Activated naive CD4-positive, alpha-beta T cell treated with anti-CD3 and anti-CD28 coated beads, Interleukin-2, amount 10 ng/mL, durations not matched to agents 7 days and 5 days (primary cell): ENCODE measurements around the gene PAK6.

Experiments
- CTCF ChIA-PET: fragments of 350-600 bp; sonication (Branson Sonifier 250); formaldehyde crosslinking; loops from one replicate; lab custom pipeline; 2021; ENCODE audit warnings: antibody characterized with exemption; lab: Charles Lee
- DNase-seq: peaks from one replicate; pipeline ENCODE4 v3.0.0-alpha.2; 2020
- H3K27ac Mint-ChIP-seq: one replicate; pipeline ENCODE4 v1.8.0; 2021; ENCODE audit warnings: mild to moderate bottlenecking, moderate library complexity, mixed read lengths
- H3K27me3 Mint-ChIP-seq: one replicate; pipeline ENCODE4 v1.8.0; 2021; ENCODE audit warnings: mild to moderate bottlenecking, mixed read lengths
- H3K36me3 Mint-ChIP-seq: one replicate; pipeline ENCODE4 v1.8.0; 2021; ENCODE audit warnings: mixed read lengths
- H3K4me1 Mint-ChIP-seq: one replicate; pipeline ENCODE4 v1.8.0; 2021; ENCODE audit warnings: mixed read lengths
- H3K4me3 Mint-ChIP-seq: one replicate; pipeline ENCODE4 v1.8.0; 2021; ENCODE audit warnings: mild to moderate bottlenecking, moderate library complexity, mixed read lengths
- H3K9me3 Mint-ChIP-seq: one replicate; pipeline ENCODE4 v1.8.0; 2021; ENCODE audit warnings: mixed read lengths

Gene PAK6

DNA sequence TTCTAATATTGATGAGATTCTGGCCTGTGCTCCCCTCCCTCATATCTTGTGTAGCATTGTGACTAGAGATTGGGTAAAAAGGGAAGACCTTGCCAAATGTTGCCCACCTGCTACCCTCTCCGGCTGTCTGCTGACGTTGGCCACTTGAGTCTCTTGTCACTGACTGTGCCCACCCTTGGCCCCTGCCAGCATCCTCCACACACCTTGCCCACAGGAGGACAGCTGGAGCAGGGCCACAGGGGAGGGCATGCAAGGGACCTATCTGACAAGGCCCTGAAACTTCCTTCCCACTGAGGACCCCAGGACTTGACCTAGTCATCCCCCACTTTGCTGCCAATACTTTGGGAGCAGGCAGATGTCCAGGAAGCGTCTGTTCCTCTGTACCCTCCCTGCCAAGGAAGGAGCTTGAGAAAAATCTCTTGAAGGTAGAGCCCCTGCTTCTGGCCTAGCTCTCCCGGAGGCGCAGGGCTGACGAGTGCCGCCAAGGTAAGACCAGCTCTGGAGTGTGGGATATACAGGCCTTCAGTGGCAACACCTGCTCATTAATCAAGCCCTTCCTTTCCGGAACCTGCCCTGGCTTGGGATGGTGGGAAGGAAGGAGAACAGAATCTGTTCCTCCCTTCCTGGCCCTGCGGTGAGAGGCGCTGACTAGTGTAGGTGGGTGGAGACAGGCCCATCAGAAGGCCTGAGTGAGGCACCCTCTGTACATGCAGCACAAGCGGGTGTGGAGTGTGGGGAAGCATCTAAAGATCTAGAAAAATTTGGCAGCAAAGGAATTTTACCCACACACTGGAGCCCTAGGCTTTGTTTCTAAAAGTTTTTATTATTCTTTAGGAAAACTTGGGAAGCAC is 4.9 kb upstream of the PAK6 start:
- H3K9me3 Mint-ChIP-seq = no peaks in the 10 kb centered on the region
- H3K27me3 Mint-ChIP-seq = peaks cover 18% of the 10 kb centered on the region
- no peak for DNase-seq
- peaks cover 11% of the 10 kb centered on the region for H3K36me3 Mint-ChIP-seq
- CTCF ChIA-PET = interaction anchor here (1.8 kb wide), 1 partner anchor 40 kb away, joined by 7 read pairs; no protein-coding TSS in a partner anchor
- H3K4me3 Mint-ChIP-seq = no peak overlapping the region
- H3K27ac Mint-ChIP-seq = no peak overlapping the region
- H3K4me1 Mint-ChIP-seq = peaks cover 11% of the 10 kb centered on the region

DNA sequence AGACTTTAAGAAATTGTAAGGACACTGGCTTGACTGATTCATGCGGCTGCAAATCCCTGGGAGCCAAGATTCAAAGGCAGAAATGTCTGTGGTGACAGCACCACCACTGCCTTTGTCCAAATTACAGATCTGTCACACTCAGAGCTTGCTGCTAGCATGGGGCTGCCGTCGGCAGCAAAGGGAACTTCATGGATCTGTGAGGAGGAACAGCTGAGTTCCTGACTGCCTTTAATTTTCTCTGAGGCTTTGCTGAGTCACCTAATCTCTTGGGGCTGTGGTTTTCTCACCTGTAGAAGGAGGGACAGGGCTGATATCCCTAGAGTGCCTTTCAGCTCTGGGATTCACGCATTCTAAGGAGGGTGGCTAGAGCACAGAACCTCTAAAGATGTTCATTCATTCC is 4.1 kb upstream of the PAK6 start:
- H3K4me1 Mint-ChIP-seq = peaks cover 16% of the 10 kb centered on the region
- no peak overlapping the region for H3K27ac Mint-ChIP-seq
- H3K9me3 Mint-ChIP-seq = no peaks in the 10 kb centered on the region
- H3K4me3 Mint-ChIP-seq = no peak overlapping the region
- DNase-seq = no peak
- peaks cover 6% of the 10 kb centered on the region for H3K36me3 Mint-ChIP-seq
- CTCF ChIA-PET = interaction anchor here (0.8 to 1.8 kb wide), 2 partner anchors 17 to 39 kb away, joined by 3 to 7 read pairs; no protein-coding TSS in a partner anchor
- H3K27me3 Mint-ChIP-seq = peaks cover 26% of the 10 kb centered on the region

DNA sequence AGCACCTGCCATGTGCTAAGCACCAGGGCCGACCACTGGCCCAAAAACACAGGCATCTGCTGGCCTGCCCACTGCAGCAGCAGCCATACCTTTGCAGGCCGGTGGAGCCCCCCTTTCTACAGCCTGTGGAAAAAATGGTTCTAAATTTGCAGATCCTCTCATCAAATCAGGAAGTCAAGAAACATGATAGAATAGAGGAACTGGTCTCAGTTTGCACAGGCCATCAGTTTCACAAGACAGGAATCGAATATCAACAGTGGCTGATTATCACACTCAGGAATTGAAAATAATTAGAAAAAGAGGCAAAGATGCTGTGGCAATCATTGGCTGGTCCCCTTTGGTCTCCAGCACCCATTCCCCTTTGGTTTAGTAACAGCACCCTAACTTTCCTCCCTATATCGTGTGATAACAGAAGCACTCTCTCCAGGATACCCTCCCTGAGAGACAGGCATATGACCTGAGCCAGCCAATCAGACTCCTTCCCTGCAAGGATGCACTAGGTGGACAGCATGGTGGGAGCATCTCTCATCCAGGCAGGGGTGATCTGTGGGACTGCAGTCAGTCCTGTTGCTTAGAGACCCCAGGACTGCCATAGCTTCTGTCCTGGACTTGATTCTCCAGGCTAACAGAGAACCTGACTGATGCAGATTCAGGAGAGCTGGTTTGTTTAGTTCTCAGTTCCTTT is 3.5 kb upstream of the PAK6 start:
- no peak for DNase-seq
- Mint-ChIP-seq H3K27me3 (peaks cover 32% of the 10 kb centered on the region), H3K9me3 (no peaks in the 10 kb centered on the region), H3K27ac (no peak overlapping the region), H3K36me3 (peaks cover 4% of the 10 kb centered on the region), H3K4me3 (no peak overlapping the region), H3K4me1 (peaks cover 16% of the 10 kb centered on the region)
- CTCF ChIA-PET = interaction anchor here (0.8 to 1.8 kb wide), 2 partner anchors 18 to 39 kb away, joined by 3 to 7 read pairs; no protein-coding TSS in a partner anchor

DNA sequence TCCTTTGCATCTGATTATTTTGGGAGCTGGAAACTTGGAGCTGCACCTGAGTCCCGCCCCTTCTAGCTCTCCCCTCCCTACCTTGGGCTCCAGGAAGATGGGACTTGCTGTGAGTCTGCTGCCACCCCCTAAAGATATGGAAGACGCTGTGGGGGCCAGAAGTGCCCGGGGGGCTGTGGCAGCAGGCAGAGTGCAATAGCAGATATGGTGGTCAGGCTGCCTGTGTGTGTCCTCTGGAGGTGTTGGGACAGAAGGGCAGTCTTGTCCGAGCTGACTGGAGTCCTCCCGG is 485 bp downstream of the PAK6 start:
- no peaks in the 10 kb centered on the region for H3K9me3 Mint-ChIP-seq
- H3K4me3 Mint-ChIP-seq = no peak overlapping the region
- no peak for DNase-seq
- H3K27me3 Mint-ChIP-seq = peaks cover 60% of the 10 kb centered on the region
- CTCF ChIA-PET = interaction anchor here (0.6 to 5.2 kb wide), 4 partner anchors 15 to 214 kb away, joined by 3 to 26 read pairs (median 5); no protein-coding TSS in a partner anchor
- peaks cover 16% of the 10 kb centered on the region for H3K4me1 Mint-ChIP-seq
- no peak overlapping the region for H3K27ac Mint-ChIP-seq
- H3K36me3 Mint-ChIP-seq = no peaks in the 10 kb centered on the region

DNA sequence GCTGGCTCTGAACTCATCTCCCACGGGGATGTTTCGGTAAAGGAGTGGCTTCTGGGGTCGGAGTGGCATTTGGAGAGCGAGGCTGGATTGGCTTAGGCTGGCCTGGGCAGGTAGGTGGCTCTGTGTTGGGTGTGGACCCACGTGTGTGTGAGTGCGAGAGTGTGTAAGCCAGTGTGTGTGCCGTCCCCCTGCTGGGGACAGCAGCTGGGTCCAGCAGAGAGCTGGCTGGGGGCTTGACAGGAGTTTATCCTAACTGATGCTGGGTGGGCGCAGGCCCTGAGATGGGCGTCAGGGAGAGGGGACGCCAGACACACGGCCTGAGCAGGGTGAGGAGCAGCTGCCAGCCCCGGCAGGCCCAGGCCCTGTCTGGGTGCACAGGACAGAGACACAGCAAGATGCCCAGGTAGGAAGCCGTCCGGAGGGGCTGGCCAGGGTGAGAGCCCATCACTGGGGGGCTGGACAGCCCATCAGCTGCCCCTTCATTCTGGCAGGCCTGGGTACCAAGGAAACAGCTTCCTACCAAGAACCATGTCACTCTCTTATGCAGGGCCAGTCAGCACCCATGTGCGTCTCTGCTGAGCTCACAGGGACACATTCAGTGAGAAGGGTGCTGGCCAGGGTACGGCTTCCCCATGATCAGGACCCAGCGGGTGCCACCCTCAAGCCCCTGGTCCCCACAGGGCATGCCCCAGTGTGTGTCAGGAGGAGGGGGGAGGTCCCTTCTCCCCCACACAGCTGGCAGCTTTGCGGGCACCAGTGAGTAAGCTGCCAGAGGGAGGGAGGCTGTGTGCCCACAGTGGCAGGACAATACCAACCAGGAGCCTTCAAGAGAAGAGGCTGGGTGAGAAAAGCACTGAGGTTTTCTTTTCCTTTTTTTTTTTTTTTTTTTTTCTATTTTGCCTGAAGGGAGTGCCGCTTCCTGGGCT is 1.1 kb downstream of the PAK6 start:
- H3K9me3 Mint-ChIP-seq = no peaks in the 10 kb centered on the region
- peaks cover 63% of the 10 kb centered on the region for H3K27me3 Mint-ChIP-seq
- DNase-seq = no peak
- H3K27ac Mint-ChIP-seq = no peak overlapping the region
- H3K4me1 Mint-ChIP-seq = peaks cover 13% of the 10 kb centered on the region
- CTCF ChIA-PET = interaction anchor here (0.6 to 5.2 kb wide), 5 partner anchors 14 to 214 kb away, joined by 3 to 26 read pairs (median 6); no protein-coding TSS in a partner anchor
- H3K4me3 Mint-ChIP-seq = no peak overlapping the region
- H3K36me3 Mint-ChIP-seq = no peaks in the 10 kb centered on the region

DNA sequence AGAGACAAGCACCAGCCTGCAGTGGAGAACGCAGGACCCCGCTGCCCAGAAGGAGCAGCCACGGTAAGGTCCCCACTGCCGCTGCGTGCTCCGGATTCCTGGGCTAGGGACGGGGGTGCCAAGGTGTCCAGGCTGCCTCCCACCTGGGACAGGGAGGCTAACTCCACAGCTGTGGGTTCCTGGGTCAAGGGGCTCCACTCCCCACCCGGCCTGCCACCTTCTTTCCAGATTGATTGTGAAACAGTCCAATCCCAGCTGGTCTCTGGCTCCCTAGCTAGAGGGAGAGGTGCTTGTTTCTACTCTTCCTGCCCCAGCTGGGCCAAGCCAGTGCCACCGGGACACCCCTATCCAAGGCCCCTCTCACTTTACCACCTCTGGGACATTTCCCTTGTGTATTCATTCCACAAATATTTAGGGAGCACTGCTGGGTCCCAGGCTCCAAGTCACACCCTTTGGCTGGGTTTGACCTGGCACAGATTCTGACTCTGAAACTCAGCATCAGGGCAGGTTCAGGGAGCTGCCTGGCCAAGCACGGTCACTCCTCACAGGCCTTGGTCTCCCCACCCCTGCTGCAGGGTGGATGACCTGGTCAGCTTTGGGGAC is 1.9 kb downstream of the PAK6 start:
- DNase-seq = no peak
- Mint-ChIP-seq H3K36me3 (no peaks in the 10 kb centered on the region), H3K27me3 (peaks cover 71% of the 10 kb centered on the region), H3K9me3 (no peaks in the 10 kb centered on the region), H3K27ac (no peak overlapping the region), H3K4me1 (peaks cover 12% of the 10 kb centered on the region), H3K4me3 (no peak overlapping the region)
- CTCF ChIA-PET = interaction anchor here (1.1 to 5.2 kb wide), 4 partner anchors 10 to 33 kb away, joined by 3 to 26 read pairs (median 4); no protein-coding TSS in a partner anchor

DNA sequence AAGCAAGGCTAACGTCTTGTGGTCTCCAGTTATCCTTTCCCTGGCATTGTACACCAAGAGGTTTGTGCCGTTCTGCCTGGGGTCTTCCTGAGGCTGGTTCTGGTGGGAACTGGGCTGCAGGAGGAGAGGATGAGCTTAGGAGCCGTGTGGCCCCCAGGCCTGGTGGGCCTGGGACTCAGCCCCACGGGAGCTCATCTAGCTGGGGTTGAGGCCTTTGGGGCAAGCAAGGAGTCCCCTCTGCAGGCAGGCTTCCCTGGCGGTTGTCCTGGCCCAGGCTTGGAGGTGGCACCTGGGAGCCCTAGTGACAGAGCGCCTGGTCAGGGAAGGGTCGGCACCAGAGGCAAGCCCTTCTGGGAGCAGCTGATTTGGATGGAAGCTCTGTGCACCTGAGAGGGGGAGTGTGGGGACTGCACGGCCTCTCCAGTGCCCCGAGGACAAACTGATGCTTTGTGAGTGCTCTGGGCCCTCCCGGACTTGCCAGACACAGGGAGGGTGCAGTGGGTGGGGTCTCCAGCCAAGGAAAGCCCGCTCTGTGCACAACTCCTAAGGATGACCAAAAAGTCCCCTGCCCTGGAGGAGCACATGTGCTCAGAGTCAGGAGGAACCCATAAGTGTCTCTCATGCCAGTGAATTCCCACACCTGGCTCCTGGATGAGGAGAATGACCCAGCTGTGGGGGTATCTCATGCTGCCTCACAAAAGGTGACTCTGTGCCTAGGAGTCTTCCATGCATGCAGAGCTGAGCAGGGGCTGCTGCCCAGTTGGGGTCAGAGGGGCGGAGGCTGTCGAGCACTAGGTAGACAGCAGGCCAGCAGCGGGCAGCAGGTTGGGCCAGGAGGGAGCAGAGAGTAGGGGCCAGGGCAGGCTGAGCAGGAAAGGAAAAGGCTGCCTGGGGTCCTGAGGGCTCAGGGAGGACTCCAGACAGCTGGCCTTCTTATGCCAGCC is 2.7 kb downstream of the PAK6 start:
- H3K36me3 Mint-ChIP-seq = no peaks in the 10 kb centered on the region
- H3K27ac Mint-ChIP-seq = no peak overlapping the region

DNA sequence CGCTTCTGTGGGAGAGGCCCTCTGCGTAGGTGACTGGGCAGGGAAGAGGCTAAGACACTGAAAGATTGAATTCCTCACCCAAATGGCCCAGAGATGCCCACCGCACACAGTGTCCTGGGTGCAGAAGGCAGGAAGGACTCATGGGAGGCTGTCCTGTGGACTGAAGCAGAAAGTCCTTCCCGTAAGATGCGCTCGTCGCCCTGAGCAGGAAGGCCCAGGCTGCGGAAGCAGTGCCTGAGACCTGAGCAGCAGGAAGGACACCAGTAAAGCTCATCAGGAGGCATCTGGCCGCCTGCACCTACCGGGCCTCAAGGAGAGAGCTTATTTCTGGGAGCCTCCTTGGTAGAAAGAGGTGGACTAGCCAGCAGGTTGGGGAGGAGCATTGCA is 3.3 kb downstream of the PAK6 start:
- CTCF ChIA-PET = interaction anchor here (1.3 to 5.2 kb wide), 2 partner anchors 32 to 68 kb away, joined by 3 to 26 read pairs; no protein-coding TSS in a partner anchor
- DNase-seq = no peak
- Mint-ChIP-seq H3K36me3 (no peaks in the 10 kb centered on the region), H3K4me3 (no peak overlapping the region), H3K27me3 (peaks cover 83% of the 10 kb centered on the region), H3K9me3 (no peaks in the 10 kb centered on the region), H3K4me1 (peaks cover 12% of the 10 kb centered on the region), H3K27ac (no peak overlapping the region)

More for the DNA sequence above, 2.7 kb downstream of the PAK6 start:
- Mint-ChIP-seq H3K27me3 (peaks cover 79% of the 10 kb centered on the region), H3K4me3 (no peak overlapping the region), H3K9me3 (no peaks in the 10 kb centered on the region), H3K4me1 (peaks cover 12% of the 10 kb centered on the region)
- CTCF ChIA-PET = interaction anchor here (1.1 to 5.2 kb wide), 5 partner anchors 10 to 69 kb away, joined by 3 to 26 read pairs (median 3); no protein-coding TSS in a partner anchor
- DNase-seq = no peak

DNA sequence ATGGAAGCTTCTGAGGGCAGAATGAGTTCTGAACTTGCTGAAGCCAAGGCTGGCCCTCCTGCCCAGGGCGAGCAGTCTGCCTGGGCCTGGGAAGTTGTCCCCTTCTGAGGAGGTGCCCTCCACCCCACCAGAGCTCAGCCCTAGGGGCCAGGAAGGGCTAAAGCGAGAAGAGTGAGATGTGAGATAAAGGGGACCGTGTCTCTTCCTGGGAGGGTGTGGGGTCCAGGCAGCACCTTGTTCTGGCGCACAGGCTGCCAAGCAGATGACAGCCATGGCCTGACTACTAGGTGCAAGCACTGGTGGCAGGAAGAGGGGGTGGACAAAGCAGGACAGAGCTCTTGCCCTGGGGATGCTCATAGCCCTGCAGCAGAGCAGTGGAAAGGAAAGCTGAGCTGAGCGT is 3.7 kb downstream of the PAK6 start:
- CTCF ChIA-PET = interaction anchor here (1.3 to 5.2 kb wide), 2 partner anchors 32 to 68 kb away, joined by 3 to 26 read pairs; no protein-coding TSS in a partner anchor
- H3K4me1 Mint-ChIP-seq = peaks cover 12% of the 10 kb centered on the region

DNA sequence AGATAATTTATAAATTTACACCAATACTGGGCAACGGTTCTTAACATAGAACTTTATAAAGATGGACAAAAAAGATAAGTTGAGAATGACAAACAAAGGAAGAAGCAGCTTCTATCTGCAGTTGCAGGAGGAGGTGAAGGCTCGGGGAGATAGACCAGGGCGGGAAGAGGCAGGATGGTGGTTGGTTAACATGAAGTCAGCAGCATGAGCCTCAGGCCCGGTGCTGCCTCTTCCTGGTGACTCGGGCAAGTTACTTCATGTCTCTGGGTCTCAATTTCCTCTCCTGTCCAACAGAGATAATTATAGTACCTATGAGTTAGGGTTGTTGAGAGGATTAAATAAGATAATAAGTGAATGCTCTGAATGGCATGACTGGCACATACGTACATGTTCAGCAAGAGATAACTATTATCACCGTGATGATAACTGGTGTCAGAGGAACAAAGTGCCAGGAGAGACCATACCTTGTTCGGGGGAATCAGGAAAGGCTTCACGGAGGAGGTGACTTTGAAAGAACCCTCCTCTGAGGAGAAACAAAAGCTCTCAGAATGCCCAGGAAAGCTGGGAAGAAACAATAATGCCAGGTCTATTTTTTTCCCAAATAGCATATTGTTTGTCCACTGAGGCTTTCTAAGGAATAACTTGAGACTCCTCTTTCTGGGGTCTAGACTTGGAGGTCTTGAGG is 4.4 kb downstream of the PAK6 start:
- Mint-ChIP-seq H3K27ac (no peak overlapping the region), H3K9me3 (no peaks in the 10 kb centered on the region), H3K4me1 (peaks cover 10% of the 10 kb centered on the region), H3K4me3 (no peak overlapping the region), H3K27me3 (peaks cover 83% of the 10 kb centered on the region), H3K36me3 (no peaks in the 10 kb centered on the region)
- no peak for DNase-seq
- CTCF ChIA-PET = interaction anchor here (1.1 to 5.2 kb wide), 2 partner anchors 30 to 31 kb away, joined by 3 to 26 read pairs; no protein-coding TSS in a partner anchor

More for the DNA sequence above, 3.7 kb downstream of the PAK6 start:
- no peak for DNase-seq
- Mint-ChIP-seq H3K27ac (no peak overlapping the region), H3K27me3 (peaks cover 83% of the 10 kb centered on the region), H3K4me3 (no peak overlapping the region), H3K36me3 (no peaks in the 10 kb centered on the region), H3K9me3 (no peaks in the 10 kb centered on the region)

DNA sequence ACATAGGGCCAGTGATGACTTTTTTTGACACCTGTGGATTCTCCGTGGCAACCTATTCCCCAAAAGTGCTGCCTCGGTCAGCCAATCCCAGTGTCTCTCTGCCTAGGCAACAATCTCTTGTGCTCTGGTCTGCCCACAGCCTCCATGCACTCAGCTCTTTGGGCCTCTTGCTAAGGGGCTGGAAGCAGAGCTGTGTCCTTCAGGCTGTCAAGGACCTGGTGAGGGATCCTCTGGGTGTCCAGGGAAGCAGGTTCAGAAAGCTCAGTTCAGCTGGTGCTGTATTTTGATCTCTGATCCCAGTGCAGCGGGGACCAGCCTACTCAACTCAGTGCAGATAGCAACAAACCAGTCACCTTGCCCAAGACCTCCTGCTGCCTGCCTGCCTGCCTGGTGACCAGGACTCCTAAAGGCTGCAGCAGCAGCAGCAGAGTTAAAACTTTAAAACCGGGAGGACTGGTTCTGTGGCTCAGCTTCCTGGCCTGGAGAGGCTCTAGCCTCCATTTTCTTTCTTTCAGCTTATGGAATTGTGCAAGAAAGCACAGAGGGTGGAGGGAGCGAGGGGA is 6.2 kb downstream of the PAK6 start:
- CTCF ChIA-PET = no interaction called here
- H3K4me1 Mint-ChIP-seq = no peaks in the 10 kb centered on the region
- H3K9me3 Mint-ChIP-seq = no peaks in the 10 kb centered on the region
- no peak overlapping the region for H3K27ac Mint-ChIP-seq
- H3K27me3 Mint-ChIP-seq = peaks cover 73% of the 10 kb centered on the region
- H3K4me3 Mint-ChIP-seq = no peak overlapping the region
- no peak for DNase-seq
- H3K36me3 Mint-ChIP-seq = no peaks in the 10 kb centered on the region
